Suppressor macrophage (primary cell): ENCODE data around the gene G6PC2.

Experiments
- DNase-seq, 4 experiments: peaks; one replicate each; pipeline ENCODE4 v3.0.0-alpha.2; 2020 to 2022

The G6PC2 gene

GRCh38 chr2:168949324-168949723, 48.2 kb downstream of the G6PC2 start:
- DNase-seq, result no peak

DNA sequence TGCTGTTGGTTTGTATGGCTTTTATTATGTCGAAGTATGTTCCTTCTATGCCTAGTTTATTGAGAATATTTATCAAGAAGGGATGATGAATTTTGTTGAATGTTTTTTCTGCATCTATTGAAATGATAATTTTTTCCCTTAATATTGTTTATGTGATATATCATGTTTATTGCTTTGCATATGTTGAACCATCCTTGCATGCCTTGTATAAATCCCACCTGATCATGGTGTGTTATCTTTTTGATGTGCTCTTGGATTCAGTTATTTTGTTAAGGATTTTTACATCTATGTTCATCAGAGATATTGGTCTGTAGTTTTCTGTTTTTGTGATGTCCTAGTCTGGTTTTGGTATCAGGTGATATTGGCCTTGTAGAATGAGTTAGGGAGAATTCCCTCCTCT, 50.8 kb downstream of the G6PC2 start:
- DNase-seq, result no peak

DNA sequence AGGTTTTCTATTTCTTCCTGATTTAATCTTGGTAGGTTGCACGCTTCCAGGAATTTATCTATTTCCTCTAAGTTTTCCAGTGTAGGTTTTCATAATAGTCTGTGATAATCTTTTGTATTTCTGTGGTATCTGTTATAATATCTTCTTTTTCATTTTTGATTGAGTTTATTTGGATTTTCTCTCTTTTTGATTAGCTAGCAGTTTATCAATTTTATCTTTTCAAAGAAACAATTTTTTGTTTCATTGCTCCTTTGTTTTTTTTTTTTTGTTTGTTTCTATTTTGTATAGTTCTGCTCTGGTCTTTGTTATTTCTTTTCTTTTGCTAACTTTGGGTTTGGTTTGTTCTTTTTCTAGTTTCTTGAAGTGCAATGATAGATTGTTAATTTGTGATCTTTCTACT, 51.3 kb downstream of the G6PC2 start:
- no peak for DNase-seq

DNA sequence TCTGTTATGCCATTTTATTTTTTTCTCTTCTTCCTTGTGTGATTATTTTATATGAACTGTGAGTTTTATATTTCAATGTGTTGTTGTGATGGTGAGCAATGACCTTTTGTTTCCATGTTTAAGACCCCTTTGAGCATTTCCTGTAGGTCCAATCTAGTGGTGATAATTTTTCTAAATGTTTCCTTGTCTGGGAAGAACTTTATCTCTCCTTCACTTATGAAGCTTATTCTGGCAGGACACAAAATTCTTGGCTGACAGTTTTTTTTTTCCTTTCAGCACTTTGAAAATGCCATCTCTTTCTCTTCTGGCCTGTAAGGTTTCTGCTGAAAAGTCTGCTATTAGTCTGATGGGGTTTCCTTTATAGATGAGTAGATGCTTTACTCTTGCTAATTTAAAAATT, 53.2 kb downstream of the G6PC2 start:
- no peak for DNase-seq

DNA sequence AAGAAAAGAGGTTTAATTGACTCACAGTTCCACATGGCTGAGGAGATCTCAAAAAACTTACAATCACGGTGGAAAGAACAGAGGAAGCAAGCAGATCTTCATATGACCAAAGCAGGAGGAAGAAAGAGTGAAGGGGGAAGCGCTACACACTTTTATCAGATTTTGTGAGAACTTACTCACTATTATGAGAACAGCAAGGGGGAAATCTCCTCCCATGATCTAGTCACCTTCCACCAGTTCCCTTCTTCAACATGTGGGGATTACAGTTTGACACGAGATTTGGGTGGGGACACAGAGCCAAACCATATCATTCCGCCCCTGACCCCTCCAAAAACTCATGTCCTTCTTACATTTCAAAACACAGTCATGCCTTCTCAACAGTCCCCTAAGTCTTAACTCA, 54.2 kb downstream of the G6PC2 start:
- DNase-seq, result no peak

- DNase-seq, result no peak
Observed at GRCh38 chr2:168956392-168956791, 55.3 kb downstream of the G6PC2 start.
